HG02798 (cell line): Measurements from ENCODE around the gene RAP1GAP2.
"Not testable (repeated sequence)": the region's sequence is repeated elsewhere in the genome, so short reads cannot be mapped to it uniquely, and the experiment has no call there.

Experiments used
- ATAC-seq: cut with Tn5 transposase; IDR thresholded peaks from one replicate; pipeline ENCODE4 v1.9.1; 2021; ENCODE audit warnings: mild to moderate bottlenecking; ENCODE audit not compliant: unreplicated experiment, poor library complexity

RAP1GAP2 gene

DNA sequence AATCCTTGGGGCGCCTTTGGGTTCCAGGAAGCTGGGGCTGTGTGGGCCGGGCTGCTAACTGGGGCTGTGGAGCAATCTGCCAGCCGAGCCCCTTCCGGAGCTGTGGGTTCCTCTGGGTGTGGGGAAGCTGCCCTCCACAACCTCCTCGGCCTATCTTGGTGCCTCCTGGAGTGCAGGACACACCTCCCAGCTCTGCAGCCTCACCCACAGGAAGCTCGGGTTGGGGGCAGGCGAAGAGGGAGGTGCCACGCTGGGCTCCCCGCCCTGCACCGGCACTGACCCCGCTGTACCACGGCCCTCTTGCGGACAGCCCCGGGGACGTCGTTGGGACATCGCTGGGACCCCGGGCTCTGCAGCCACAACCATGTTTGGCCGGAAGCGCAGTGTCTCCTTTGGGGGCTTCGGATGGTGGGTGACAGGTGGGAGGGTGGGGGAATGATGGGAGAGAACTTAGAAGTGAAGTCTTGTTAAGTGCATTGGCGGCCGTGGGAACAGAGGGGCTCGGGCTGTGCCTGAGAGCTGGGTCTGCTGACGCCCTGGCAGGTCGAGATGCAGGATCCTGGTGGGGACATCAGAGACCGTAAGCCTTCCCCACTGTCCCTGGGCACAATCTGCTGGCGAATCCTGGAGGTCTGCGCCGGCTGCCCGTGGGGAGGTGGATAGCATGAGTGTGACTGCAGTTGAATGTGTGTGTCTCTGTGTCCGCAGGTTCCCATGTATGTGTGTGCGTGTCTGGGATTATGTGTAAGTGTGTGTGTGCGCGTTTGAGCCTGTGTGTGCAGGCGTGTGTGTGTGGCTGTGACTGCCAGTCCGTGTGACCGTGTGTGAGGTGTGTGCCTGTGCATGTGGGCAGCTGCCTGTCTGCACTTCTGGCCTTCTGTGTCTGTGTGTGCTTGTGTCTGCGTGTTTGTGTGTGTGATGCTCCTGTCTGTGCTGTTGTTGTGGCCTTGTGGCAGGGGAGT is at the start of gene RAP1GAP2:
TSS of gene RAP1GAP2 (plus strand) at position 275 of the 962 bp plus-strand sequence. CDS start at position 365, 90 bp downstream.
- ATAC-seq = no peak

DNA sequence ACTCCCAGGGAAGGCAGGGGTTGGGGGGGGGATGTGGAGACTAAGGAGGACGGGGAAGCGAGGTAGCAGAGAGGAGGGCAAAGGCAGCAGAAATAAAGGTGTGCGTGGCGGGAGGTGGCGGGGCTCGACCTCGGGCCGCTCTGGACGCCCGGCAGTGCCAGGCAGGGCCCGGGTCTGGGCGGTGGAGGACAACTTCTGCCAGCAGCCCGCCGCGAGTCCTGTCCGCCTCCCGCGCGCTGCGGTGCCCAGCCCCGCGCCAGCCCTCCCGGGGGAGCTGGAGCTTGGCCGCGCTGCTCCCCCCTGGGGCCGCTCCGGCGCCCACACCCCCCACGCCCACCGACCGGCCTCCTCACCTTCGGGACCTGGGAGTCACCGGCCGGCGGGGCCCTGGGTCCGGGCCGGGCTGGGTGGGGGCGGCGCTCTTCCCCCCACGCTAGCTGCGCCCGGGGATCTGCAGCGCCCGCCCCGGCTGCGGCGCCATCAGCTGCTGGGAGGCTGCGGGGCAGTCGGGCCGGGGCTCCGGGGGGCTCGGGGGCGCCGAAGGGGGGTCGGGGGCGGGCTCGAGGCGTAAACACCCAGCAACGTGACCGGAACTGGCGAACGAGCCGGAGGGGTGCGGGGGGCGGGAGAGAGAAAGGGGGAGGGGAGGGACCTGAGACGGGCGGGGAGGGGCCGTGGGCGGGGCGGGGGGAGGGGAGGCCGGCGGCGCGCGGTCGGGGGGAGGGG is 47.0 kb upstream of the RAP1GAP2 start, which contains the start of gene CCDC92B:
TSS of gene CCDC92B (minus strand) at position 595 of the 726 bp plus-strand sequence. CDS start 14,507 bp downstream, outside the sequence.
- no peak for ATAC-seq

DNA sequence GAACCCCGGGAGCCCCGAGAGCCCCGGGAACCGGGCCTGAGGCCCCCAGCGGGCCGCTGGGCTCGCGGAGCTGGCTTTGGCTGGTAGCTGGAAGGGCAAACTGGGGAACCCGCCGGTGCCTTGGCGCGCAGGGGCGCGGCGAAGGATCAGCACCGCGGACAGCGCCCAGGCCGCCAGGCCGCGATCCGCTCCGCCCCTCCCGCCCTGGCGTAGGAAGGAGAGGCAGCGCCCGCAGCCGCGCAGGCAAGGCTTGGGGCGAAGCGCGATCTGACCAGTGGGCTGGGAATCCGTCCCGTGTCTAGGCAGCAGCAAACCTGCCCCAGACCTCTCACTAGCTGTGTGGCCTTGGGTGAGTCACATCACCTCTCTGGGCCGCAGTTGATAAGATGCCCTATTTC is 46.5 kb upstream of the RAP1GAP2 start:
- peak; percentile 48 for ATAC-seq

DNA sequence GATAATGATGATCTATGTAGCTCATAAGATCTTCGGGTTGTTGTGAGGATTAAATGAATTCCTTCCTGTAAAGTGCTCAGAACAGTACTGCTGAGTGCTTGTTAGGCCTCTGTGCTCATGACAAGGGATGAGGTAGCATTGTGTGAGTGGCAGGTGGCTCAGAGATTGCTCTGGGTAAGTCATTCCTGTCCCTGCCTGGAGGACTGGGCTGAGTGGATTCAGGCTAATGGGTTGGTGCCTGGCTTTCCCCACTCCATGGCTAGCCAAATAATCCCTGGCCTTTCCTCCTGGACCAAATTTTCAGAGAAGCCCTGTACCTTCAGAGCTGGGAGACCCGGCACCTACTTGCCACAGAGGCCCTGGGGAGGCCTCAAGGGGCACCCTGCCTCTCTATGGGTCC is 45.5 kb upstream of the RAP1GAP2 start:
- ATAC-seq = no peak

DNA sequence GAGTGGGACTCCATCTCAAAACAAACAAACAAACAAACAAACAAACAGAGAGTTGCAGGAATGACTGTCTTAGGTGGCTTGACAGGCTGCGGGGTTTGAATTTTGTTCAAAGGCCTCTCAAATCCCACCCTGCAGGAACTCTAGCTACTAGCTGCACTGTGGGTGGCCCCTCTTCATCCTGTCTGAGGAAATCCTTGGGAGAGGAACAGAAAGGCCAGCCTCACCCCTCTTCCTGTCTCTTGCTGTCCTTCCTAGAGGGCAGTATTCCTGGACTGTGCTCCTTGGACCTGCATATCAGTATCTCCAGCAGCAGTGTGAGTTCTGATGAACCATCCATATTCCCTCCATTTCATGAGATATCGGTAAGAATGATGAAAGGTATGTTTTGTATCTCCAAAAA is 44.7 kb upstream of the RAP1GAP2 start:
- no peak for ATAC-seq

DNA sequence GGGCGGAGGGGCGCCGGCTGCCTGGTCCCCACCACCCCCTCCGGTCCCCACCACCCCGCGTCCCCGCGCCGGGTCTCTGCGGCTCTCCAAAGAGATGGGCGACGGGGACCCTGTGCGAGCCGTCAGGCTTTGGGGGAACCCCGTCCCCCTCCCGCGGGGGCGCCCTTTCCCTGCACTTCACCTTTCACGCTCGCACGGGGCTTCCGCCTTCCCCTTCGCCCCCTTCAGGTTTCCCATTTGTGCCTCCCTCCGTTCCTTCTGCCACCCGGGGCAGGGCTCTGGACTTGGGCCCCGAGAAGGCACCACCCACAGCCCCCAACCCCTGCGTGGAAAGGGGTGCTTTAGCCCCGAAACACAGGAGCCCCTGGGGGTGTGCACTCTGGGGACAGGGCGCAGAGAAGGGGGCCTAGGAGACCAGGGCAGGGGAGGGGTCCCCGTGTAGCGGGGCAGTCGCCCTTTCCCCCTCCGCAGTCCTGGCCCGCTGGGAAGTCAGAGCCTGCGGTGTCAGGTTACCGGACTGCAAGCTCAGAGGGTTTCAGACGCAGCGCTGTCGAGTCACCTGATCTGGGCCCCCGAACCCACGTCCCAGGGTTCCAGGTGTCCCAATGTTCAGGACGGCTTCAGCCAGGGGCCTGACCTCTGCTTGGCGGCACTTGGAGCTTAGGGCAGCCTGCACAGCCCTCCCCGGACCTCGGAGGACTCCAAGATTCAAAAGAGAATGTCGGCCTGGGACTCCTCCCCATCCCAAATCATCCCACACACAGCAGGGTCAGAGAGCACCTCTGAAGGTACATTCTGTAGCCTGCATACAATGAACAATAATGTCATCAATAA is 40.1 kb upstream of the RAP1GAP2 start:
- ATAC-seq = no peak

DNA sequence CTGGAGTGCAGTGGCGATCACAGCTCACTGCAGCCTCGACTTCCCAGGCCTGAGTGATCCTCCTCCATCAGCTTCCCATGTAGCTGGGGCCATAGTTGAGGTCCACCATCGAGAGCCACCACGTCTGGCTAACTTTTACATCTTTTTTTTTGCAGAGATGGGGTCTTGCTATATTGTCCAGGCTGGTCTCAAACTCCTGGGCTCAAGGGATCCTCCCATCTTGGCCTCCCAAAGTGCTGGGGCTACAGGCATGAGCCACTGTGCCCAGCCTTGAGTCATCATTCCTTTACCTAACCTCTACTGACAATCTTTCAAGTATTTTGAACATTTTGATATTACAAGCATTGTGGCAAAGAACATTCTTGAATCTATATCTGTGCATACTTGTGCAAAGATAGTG is 37.4 kb upstream of the RAP1GAP2 start:
- no peak for ATAC-seq

DNA sequence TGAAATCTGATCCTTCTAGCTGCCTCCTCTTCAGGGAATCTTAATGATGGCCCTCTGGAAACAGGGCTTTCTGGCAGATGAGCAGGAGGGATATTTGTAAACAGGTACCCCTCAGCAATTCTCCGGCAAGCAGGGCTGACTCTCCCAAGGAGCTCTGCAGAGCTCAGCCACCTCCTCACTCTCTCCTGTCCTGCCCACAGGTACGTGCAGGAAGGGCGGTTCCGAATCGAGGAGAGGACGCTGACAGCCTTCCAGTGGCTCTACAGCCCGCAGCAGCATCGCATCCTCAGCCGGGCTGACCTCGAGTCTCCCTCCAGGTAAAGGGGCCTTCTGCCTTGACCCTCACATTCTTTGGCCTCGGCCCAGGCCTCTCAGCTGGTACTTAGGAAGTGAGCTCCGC is 26.1 kb upstream of the RAP1GAP2 start:
- no peak for ATAC-seq

DNA sequence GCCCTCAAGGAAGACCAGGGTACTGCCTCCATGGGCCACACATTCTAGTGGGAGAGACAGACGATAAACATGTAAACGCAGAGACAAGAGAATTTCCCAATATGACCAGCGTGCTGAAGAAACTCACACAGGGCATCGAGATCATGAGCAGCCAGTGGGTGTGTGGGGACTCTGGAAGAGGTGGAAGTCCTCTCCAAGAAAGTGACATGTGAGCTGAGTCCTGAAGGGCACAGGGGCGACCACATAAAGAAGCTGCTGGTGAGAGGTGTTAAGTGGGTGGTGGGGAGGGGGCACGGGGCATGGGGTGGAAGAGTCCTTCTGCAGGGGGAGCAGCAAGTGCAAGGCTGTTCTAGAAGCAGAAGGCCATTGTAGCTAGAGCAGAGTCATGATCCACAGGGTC is 21.0 kb upstream of the RAP1GAP2 start:
- ATAC-seq = no peak

DNA sequence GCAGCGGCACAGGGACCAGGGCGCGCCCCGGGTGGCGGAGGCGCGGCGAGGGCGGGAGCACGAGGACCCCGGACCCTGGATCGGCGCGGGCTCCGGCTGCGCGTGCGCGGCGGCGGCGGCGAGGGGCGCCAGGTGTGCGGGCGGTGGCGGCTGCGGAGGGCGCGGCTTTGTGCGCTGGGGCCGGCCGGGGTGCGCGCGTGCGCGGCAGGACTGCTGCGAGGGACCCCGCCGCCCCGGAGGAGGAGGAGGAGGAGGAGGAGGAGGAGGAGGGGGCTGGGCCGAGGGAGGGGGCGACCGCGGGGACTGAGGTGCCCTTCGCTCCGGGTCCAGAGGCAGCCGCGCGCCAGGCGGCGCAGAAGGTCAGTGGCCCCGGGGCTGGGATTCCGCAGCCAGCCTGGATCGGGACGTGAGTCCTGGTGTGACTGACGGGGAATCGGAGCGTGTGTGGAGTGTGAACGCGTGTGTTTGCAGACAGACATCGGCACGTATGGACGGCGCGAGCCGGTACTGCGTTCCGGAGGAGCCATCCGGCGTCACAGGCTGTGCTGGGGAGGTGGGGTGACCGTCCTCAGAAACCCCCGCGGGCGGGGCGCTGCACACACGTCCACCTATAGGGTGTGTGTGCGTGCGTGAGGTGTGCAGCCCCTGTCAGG is 19.5 kb upstream of the RAP1GAP2 start:
- ATAC-seq = no peak

DNA sequence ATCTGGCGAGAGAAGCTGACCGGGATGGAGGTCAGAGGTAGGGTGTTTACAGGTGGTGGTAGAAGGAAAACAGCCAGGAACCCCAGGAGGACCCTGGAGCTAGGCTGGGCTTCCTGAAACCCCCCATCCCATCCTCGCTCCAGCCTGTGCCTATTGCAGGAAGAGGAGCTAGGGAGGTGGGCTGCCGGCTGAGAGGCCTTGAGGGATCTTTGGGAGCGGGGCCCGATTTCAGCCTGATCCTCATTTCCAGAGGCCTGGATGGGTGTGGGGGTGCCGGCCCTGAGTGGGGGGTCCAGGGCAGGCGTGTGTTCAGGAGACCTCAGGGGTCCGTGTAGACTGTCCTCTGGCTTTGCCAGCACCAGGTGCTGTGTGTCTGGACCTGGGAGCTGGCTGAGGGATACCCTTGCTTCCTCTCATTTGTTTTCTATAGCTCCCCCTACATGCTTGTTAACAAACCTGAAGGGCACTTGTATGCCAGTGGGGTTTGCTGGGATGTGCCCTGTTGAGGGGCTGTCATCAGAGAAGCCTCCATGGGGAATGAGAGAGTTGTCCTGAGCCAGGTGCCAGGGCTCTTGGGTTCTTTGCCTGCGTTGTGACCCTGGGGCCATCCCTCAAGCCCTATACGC is 18.9 kb upstream of the RAP1GAP2 start:
- no peak for ATAC-seq

DNA sequence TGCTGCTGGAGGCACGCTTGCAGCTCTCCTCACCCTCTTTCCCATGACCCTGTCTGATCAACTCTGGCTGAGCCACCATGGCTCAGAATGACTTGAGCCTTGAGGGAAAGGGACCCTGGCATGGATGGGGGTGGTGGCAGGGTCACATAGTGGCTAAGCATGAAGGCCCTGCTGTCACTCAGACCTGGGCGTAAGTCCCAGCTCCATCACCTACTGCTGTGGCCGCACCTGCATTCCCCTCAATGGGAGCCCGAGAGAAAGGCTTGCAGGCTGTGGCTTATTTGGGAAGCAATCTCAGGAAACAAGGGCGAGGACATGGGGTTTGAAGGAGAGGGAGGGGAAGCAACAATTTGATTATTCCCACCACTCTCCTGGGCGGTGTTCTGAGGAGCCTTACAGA is 17.7 kb upstream of the RAP1GAP2 start:
- no peak for ATAC-seq

DNA sequence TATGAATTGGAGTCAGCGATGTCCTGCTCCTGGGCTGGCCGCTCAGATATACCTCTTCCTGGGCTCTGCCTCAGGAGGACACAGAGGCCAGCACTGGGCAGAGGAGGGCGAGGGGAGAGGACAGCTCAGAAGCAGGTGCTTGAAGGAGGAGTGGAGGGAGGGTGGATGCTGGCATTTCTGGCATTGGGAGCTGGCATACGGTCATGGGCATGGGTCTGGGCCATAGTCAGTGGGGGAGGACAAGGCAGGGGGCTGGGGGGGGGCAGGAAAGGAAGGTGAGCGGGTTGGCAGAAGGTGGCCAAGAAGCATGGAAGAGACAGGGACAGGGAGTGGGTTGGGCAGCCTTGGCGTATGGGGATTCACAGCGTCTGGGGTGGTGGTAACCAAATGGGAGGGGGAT is 16.7 kb upstream of the RAP1GAP2 start:
- no peak for ATAC-seq

DNA sequence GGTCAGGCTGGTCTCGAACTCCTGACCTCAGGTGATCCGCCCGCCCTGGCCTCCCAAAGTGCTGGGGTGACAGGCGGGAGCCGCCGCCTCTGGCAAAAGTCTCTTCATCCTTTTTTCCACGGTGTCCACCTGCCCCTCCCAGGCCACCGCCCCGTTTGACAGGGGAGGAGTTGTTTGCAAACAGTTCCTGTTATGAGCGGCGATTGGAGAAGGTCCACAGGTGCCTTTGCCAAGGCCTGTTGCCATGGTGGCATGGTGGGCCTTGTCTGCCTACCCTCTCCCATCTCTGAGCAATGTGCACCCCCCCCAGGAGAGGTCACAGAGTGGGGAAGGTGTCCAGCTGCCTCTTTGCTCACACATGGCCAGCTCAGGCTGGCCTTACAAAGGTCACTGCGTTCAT is 16.0 kb upstream of the RAP1GAP2 start:
- ATAC-seq = no peak

DNA sequence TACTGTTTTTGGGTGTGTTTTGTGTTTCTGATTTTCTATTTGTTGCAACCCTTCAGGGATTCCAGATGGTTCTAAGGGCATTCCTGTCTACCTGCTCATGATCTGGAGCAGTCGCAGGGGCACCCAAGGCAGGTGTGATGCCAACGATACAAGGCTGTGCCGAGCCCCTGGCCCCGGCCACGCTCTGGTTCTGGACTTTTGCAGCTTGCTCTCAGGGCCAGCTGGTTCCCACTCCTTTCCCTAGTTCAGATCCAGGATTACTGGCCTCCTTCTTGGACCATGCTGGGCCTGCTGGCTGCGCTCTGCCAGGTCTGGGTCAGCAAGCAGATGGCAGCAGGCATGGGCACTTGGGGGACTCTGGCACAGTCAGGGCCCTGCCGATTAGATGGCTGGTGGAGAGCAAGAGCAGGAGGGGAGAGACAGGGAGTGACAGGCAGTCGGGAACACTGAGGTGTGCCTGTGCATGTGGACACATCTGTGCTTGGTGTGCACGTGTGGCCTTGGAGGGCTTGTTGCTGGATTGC is 15.2 kb upstream of the RAP1GAP2 start:
- no peak for ATAC-seq

DNA sequence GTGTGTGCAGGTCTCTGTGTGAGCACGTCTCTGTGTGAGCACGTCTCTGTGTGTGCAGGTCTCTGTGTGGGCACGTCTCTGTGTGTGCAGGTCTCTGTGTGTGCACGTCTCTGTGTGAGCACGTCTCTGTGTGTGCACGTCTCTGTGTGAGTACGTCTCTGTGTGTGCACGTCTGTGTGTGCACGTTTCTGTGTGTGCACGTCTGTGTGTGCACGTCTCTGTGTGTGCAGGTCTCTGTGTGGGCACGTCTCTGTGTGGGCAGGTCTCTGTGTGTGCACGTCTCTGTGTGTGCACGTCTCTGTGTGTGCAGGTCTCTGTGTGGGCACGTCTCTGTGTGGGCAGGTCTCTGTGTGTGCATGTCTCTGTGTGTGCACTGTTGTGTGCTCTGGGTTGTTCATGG is 14.6 kb upstream of the RAP1GAP2 start:
- not testable (repeated sequence) for ATAC-seq

DNA sequence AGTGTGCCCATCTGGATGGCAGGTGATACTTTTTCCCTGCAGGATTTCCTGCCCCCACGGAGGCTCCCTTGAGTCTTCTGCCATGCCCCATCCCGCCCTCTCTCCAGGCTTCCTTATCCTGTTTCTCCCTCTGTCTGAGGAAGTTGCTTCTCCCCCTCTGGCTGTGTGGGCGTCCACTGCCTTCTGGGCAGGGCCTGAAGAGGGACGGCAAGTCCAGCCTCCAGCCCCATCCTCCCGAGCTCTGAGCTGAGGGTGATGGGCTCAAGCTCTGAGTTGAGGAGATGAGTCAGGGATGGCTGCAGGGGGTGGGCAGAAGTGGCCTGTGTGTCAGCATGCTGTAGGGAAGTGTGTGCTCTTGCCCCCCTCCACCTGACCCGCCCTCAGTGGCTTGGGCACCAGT is 14.2 kb upstream of the RAP1GAP2 start:
- ATAC-seq = no peak

DNA sequence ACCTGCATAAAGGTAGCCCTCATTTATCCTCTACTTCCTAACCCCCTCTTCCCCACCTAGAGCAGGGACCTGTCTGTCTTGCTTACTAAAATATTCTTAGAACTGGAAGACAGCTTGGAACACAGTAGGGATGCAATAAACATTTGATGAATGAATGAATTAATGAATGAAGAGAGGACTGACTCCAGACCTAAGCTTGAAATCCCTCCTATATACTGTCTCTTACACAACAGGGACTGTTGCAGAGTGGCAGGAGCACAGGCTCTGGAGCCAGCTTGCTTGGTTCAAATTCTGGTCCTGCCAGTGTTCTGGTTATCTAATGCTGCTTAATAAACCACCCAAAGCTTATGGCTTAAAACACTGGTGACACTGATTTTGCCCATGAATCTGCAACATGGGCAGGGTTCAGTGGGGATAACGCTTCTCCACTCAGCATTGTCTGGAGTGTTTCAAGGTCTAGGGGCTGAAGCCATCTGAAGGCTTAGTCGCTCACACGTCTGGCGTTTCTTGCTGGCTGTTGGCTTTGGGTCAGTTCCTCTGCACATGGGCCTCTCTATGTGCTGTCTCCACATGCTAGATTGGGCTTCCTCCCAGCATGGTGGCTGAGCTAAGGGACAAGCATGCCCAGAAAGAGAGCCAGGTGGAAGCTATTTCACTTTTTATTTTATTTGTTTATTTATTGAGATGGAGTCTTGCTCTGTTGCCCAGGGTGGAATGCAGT is 12.8 kb upstream of the RAP1GAP2 start:
- ATAC-seq = no peak

DNA sequence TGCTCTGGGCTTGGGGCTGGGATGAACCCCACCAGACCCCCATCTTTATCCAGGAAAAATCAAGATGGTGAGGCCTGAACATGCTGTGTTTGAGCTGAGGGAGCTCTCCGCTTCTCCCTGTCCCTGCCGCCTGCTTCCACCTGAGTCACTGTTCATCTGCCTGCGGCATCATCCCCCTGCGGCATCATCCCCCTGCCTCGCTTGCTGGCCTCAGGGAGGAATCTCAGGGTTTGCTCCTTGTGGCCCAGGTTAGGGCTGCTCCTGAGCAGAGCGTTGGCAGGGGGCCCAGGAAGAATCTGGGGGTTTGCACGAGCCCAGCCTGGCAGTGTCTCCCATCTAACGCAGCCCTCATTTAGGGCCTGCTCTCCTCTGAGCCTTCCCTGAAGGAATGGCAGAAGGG is 11.4 kb upstream of the RAP1GAP2 start:
- ATAC-seq = no peak
